ENCODE measurements around the gene AFTPH.

Gene AFTPH

GRCh38 chr2:64582774-64583340, 58.7 kb downstream of the AFTPH start:
- Mint-ChIP-seq H3K9me3 (no peaks in the 10 kb centered on the region), H3K27ac (no peak overlapping the region), H3K27me3 (no peaks in the 10 kb centered on the region), H3K4me3 (no peak overlapping the region), H3K36me3 (peaks cover 4% of the 10 kb centered on the region), H3K4me1 (peaks cover 9% of the 10 kb centered on the region)

DNA sequence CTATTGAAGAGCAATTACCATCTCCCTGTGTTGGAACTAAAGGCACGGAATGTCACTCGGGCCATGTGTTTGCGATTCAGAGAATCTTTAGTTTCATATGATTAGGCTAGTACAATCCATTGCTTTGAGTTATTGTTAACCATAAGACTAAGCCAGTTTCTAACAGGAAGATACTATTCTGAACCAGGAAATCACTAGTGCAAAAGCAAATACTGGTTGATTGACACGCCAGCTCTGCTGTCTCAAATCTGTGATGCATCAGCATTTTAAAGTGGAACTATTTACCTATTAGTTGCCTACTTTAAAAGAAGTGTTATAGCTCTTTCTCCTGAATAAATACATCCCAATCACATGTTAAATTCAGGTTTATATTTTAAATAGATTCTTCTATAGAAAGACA, 61.9 kb downstream of the AFTPH start:
- Mint-ChIP-seq H3K9me3 (no peaks in the 10 kb centered on the region), H3K27me3 (no peaks in the 10 kb centered on the region), H3K36me3 (peaks cover 6% of the 10 kb centered on the region), H3K4me3 (no peak overlapping the region), H3K4me1 (peaks cover 9% of the 10 kb centered on the region), H3K27ac (peak overlapping the region; percentile 41)

GRCh38 chr2:64586883-64587481, 62.9 kb downstream of the AFTPH start:
- Mint-ChIP-seq H3K27me3 (no peaks in the 10 kb centered on the region), H3K9me3 (no peaks in the 10 kb centered on the region), H3K27ac (no peak overlapping the region), H3K4me1 (peaks cover 17% of the 10 kb centered on the region), H3K36me3 (peaks cover 6% of the 10 kb centered on the region), H3K4me3 (no peak overlapping the region)

DNA sequence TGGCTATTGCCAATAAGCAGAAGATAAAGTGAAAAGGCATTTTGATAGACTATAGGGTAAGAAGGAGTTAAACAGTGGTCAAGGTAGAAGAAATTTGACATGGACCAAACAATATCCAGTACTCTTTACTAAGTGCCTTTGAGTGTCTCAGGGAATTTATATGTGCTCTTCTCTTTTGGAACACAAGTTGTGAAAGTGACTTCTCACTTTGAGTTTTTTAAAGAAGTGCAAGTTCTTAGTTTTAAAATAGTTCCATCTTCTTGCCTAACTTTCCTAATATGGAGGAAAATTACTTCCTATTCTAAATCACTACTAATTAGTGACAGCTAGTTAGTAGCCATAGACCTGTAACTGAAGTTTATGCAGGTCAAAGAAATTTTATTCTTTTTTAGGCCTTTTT, 63.4 kb downstream of the AFTPH start:
- no peak overlapping the region for H3K4me3 Mint-ChIP-seq
- no peaks in the 10 kb centered on the region for H3K9me3 Mint-ChIP-seq
- H3K27me3 Mint-ChIP-seq = no peaks in the 10 kb centered on the region
- H3K27ac Mint-ChIP-seq = no peak overlapping the region
- peaks cover 20% of the 10 kb centered on the region for H3K4me1 Mint-ChIP-seq
- H3K36me3 Mint-ChIP-seq = peaks cover 9% of the 10 kb centered on the region

DNA sequence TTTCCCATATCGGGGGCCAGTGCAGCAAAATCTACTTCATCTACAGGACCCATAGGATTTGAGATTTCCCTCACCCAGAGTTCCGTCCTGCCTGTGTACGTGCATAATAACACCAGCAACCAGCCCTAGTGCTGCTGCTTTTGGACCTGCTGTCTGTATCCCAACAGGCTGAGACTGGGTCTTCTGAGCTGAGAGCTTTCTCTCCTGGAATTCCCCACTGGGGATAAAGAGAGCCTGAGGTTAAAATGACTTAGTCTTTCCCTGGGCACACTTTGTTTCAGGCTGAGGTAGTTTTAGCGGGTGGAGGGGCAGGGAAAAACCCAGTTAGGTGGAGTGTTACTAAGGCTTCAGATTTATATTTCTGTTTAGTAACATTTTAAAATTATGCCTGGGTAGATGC, 67.1 kb downstream of the AFTPH start:
- H3K36me3 Mint-ChIP-seq = peaks cover 10% of the 10 kb centered on the region
- H3K4me1 Mint-ChIP-seq = peaks cover 21% of the 10 kb centered on the region
- no peaks in the 10 kb centered on the region for H3K27me3 Mint-ChIP-seq
- H3K9me3 Mint-ChIP-seq = no peaks in the 10 kb centered on the region
- H3K27ac Mint-ChIP-seq = no peak overlapping the region
- H3K4me3 Mint-ChIP-seq = no peak overlapping the region

- Mint-ChIP-seq H3K4me3 (no peak overlapping the region), H3K4me1 (peaks cover 15% of the 10 kb centered on the region), H3K9me3 (no peaks in the 10 kb centered on the region), H3K36me3 (peaks cover 8% of the 10 kb centered on the region), H3K27me3 (no peaks in the 10 kb centered on the region), H3K27ac (no peak overlapping the region)
Observed at GRCh38 chr2:64593035-64593655, 69.0 kb downstream of the AFTPH start.

DNA sequence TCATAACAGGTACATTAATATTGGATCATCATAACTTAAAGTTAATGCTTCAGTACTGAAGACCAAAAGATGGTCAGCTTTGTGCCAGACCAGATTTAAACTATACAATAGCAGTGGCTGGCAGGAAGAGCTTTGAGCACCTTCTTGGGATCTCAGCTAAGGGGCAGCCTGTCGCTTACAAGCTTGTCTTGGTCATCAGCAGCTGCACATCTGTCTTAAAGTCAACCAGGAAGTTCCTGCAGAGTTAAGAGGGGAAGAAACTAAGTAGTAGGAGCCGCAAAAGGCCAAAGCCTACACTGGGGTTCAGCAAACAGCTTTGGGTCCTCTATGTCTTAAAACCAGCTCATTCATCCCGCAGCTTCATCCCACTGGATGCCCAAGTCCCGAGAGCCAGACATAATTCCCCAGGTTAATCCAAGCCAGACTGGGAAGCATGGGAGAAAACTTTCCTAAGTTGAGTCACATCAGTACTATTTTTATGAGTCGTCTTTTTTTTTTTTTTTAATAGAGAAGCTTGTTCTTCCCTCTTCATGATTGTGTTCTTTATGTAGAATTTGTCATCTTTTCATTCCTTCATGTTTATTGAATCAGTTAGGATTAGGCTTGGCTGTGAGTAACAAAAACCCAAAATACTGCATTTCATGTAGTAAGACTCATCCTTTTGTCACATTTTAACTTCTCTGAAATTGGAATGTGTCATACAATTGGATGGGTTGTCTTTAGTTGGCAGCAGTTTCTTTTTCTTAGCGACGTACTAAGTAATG, 70.3 kb downstream of the AFTPH start:
- peaks cover 15% of the 10 kb centered on the region for H3K4me1 Mint-ChIP-seq
- no peak overlapping the region for H3K27ac Mint-ChIP-seq
- H3K27me3 Mint-ChIP-seq = no peaks in the 10 kb centered on the region
- H3K4me3 Mint-ChIP-seq = no peak overlapping the region
- H3K36me3 Mint-ChIP-seq = peaks cover 7% of the 10 kb centered on the region
- H3K9me3 Mint-ChIP-seq = no peaks in the 10 kb centered on the region

- Mint-ChIP-seq H3K27ac (no peak overlapping the region), H3K27me3 (no peaks in the 10 kb centered on the region), H3K4me3 (no peak overlapping the region)
Observed at GRCh38 chr2:64595397-64596176, 71.5 kb downstream of the AFTPH start.

GRCh38 chr2:64598226-64598625, 74.1 kb downstream of the AFTPH start:
- H3K36me3 Mint-ChIP-seq = no peaks in the 10 kb centered on the region
- peaks cover 3% of the 10 kb centered on the region for H3K4me1 Mint-ChIP-seq
- no peaks in the 10 kb centered on the region for H3K9me3 Mint-ChIP-seq
- H3K27ac Mint-ChIP-seq = no peak overlapping the region
- no peaks in the 10 kb centered on the region for H3K27me3 Mint-ChIP-seq
- no peak overlapping the region for H3K4me3 Mint-ChIP-seq

More at GRCh38 chr2:64595397-64596176, 71.5 kb downstream of the AFTPH start:
- peaks cover 15% of the 10 kb centered on the region for H3K4me1 Mint-ChIP-seq
- peaks cover 7% of the 10 kb centered on the region for H3K36me3 Mint-ChIP-seq
- no peaks in the 10 kb centered on the region for H3K9me3 Mint-ChIP-seq

DNA sequence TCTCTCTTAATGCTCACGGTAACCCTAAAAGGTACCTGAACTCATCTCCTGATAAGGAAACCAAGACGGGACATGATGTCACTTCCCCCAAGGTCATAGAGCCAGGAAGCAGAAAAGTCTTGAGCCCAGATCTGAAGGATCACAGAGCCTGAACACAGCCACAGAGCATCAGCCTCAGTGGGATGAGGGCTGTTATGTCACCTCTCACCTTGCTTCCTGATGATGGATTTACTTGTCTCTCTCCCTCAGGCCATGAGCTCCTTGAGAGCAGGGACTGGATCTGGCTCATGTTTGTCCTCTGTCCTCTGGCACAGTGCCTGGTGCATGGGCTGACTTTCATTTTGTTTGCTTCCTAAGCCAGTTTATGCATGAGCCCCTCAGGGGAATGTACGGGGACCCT, 75.3 kb downstream of the AFTPH start:
- H3K27me3 Mint-ChIP-seq = peaks cover under 1% of the 10 kb centered on the region
- H3K27ac Mint-ChIP-seq = no peak overlapping the region
- no peaks in the 10 kb centered on the region for H3K9me3 Mint-ChIP-seq
- no peak overlapping the region for H3K4me3 Mint-ChIP-seq
- H3K36me3 Mint-ChIP-seq = peaks cover under 1% of the 10 kb centered on the region
- H3K4me1 Mint-ChIP-seq = peaks cover 3% of the 10 kb centered on the region

- Mint-ChIP-seq H3K4me1 (no peaks in the 10 kb centered on the region), H3K27ac (no peak overlapping the region), H3K4me3 (no peak overlapping the region), H3K36me3 (peaks cover 2% of the 10 kb centered on the region), H3K9me3 (no peaks in the 10 kb centered on the region), H3K27me3 (peaks cover 2% of the 10 kb centered on the region)
Observed at GRCh38 chr2:64601034-64601754, 77.1 kb downstream of the AFTPH start.

- Mint-ChIP-seq H3K4me1 (peaks cover 5% of the 10 kb centered on the region), H3K4me3 (no peak overlapping the region), H3K27ac (no peak overlapping the region), H3K9me3 (no peaks in the 10 kb centered on the region), H3K36me3 (peaks cover 2% of the 10 kb centered on the region), H3K27me3 (peaks cover 2% of the 10 kb centered on the region)
Observed at GRCh38 chr2:64601785-64602391, 77.8 kb downstream of the AFTPH start.

DNA sequence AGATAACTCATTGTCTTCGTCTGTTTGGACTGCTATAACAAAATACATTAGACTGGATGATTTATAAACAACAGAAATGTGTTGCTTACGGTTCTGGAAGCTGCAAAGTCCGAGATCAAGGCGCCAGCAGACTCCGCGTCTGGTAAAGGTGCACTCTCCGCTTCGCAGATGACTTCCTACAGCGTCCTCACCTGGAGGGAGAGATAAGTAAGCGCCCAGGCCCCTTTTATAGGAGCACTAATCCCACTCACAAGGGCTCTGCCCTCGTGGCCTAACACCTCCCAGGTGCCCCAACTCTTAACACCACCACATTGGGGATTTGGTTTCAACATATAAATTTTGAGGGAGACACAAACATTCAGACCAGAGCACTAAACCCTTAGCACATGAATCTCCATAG, 78.3 kb downstream of the AFTPH start:
- H3K27ac Mint-ChIP-seq = no peak overlapping the region
- H3K36me3 Mint-ChIP-seq = peaks cover 2% of the 10 kb centered on the region
- H3K9me3 Mint-ChIP-seq = no peaks in the 10 kb centered on the region
- no peak overlapping the region for H3K4me3 Mint-ChIP-seq
- peaks cover 2% of the 10 kb centered on the region for H3K27me3 Mint-ChIP-seq
- peaks cover 7% of the 10 kb centered on the region for H3K4me1 Mint-ChIP-seq

- peaks cover 2% of the 10 kb centered on the region for H3K36me3 Mint-ChIP-seq
- H3K27ac Mint-ChIP-seq = no peak overlapping the region
- no peaks in the 10 kb centered on the region for H3K9me3 Mint-ChIP-seq
- H3K4me1 Mint-ChIP-seq = peaks cover 20% of the 10 kb centered on the region
- H3K27me3 Mint-ChIP-seq = peaks cover 2% of the 10 kb centered on the region
- no peak overlapping the region for H3K4me3 Mint-ChIP-seq
Observed at GRCh38 chr2:64604155-64604554, 80.0 kb downstream of the AFTPH start.

Data from activated naive CD4-positive, alpha-beta T cell treated with anti-CD3 and anti-CD28 coated beads, Interleukin-2, amount 50 U/mL, for 24 hours (primary cell).